ENCODE results near the gene SF1. TPM values are rescaled to one million over a fixed set of nuclear protein-coding genes. Genes with fewer than 3 reads are reported as not detected.

Gene SF1
- total and polyA plus RNA-seq, 2 of the 4 experiments (the other 2 are of a cell fraction), result 56.8 to 88.0 TPM

DNA sequence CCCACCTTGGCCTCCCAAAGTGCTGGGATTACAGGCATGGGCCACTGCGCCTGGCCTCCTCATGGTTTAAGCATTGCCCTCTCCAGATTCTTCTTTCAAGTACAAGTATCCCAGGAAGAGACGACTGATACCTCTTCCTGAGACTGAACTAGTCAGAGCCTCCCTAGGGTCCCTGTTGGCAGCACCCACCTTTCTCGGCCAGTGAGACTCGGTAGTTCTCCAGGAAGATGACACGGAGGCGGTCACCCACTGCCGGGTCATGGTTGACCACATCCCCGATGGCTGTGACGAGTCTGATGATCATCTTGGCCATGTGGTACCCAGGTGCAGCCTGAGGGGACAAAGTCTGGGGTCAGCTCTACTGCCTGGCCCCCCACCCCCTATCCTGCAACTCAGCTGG is 27.2 kb downstream of the SF1 start:
- no peak for TF ChIP-seq POLR2A (IDR thresholded peaks at IDR 0.05; ENCODE audit: low read depth, low read length)
- TF ChIP-seq MXI1 (IDR thresholded peaks at IDR 0.05; ENCODE audit: borderline replicate concordance, low read depth, low read length), result no peak
- no peak for TF ChIP-seq RCOR1 (IDR thresholded peaks at IDR 0.05; ENCODE audit: insufficient replicate concordance, low read length)
- TF ChIP-seq SMC3 (IDR thresholded peaks at IDR 0.05; ENCODE audit: low read depth, low read length), result no peak
- no peak for TF ChIP-seq CHD1 (IDR thresholded peaks at IDR 0.05; ENCODE audit: low read depth, low read length)
- no peak for TF ChIP-seq CEBPB (IDR thresholded peaks at IDR 0.05; ENCODE audit: low read depth, low read length)
- TF ChIP-seq FOS (IDR thresholded peaks at IDR 0.05; ENCODE audit: low read depth, low read length), result no peak

More for the DNA sequence above, 27.2 kb downstream of the SF1 start:
- H3K4ac ChIP-seq (ENCODE audit: low read depth, low read length), result no peak overlapping the region
- no peaks in the 10 kb centered on the region for H3K36me3 ChIP-seq (ENCODE audit: control insufficient read depth, insufficient read depth, low read length)
- intact Hi-C loops (cut with micrococcal nuclease) (no loop called here), dilution Hi-C loops (cut with HindIII; ENCODE audit: low sequenced_read_pairs, unreplicated experiment) (no loop called here), in situ Hi-C loops (cut with MboI; ENCODE audit: low sequenced_read_pairs) (no loop called here)
- peaks cover 3% of the 10 kb centered on the region; the same call in 1 of the 2 replicates for H3K4me1 ChIP-seq (ENCODE audit: control insufficient read depth, insufficient read depth, low read length)
- no peak overlapping the region for H3K4me2 ChIP-seq (ENCODE audit: low read depth, low read length)
- no peak overlapping the region for H2BK20ac ChIP-seq (ENCODE audit: low read depth, low read length)
- H3K56ac ChIP-seq (ENCODE audit: extremely low read depth, insufficient read depth, low read length), result no peak overlapping the region
- H3K27me3 ChIP-seq (ENCODE audit: control insufficient read depth, insufficient read depth, low read length), result no peaks in the 10 kb centered on the region
- BruUV-seq (replicated peaks), result no TSS peak
- CTCF ChIA-PET, result no interaction called here
- no peak overlapping the region for H2AK5ac ChIP-seq (ENCODE audit: low read depth, low read length)
- H2AK9ac ChIP-seq (replicated peaks; ENCODE audit: low read depth, low read length, poor library complexity), result no peak overlapping the region
- H3K9me3 ChIP-seq (ENCODE audit: control insufficient read depth, insufficient read depth, low read length), result no peaks in the 10 kb centered on the region
- H3K79me1 ChIP-seq (ENCODE audit: low read depth in 1 of 2, low read length in 2 of 2), result no peaks in the 10 kb centered on the region
- no peak overlapping the region for H2BK15ac ChIP-seq (ENCODE audit: low read depth, low read length)
- no peak overlapping the region for H2AFZ ChIP-seq (replicated peaks; ENCODE audit: low read length, poor library complexity)
- DNase-seq, result no peak
- no peak overlapping the region for H4K5ac ChIP-seq (ENCODE audit: low read depth, low read length)
- ATAC-seq (ENCODE audit: low read depth), result no peak
- no peak overlapping the region for H2BK120ac ChIP-seq (ENCODE audit: low read depth, low read length)
- peaks cover 8% of the 10 kb centered on the region for H4K20me1 ChIP-seq (ENCODE audit: insufficient read depth, low read length)
- no peak overlapping the region for H3K27ac ChIP-seq (ENCODE audit: insufficient read depth, low read length)
- H4K8ac ChIP-seq (ENCODE audit: low read depth in 2 of 2, low read length in 2 of 2), result no peak overlapping the region
- no peak overlapping the region for H3K23ac ChIP-seq (ENCODE audit: low read depth, low read length)
- no peak overlapping the region for H3K4me3 ChIP-seq (ENCODE audit: insufficient read depth, low read depth, low read length)
- no peak overlapping the region for H3K18ac ChIP-seq (ENCODE audit: low read depth, low read length)
- H2BK5ac ChIP-seq (ENCODE audit: low read depth, low read length, poor library complexity, severe bottlenecking), result no peak overlapping the region
- H4K91ac ChIP-seq (ENCODE audit: insufficient read depth, low read depth, low read length), result no peak overlapping the region
- H3K9ac ChIP-seq (ENCODE audit: low read depth, low read length), result no peak overlapping the region
- H3K14ac ChIP-seq (replicated peaks; ENCODE audit: low read depth, low read length), result no peak overlapping the region
- POLR2A ChIA-PET (ENCODE audit: unreplicated experiment), result no interaction called here
- 100% methylated on average over 4 of the region's 9 CpGs; no CpG with 5 or more reads in 1 of the 2 experiments for WGBS, 2 experiments (ENCODE audit: extremely low coverage in 2 of 2, insufficient read length in 1 of 2)
- peaks cover 4% of the 10 kb centered on the region for H3K9me1 ChIP-seq (ENCODE audit: insufficient read depth, low read length)
